ENCODE results near the gene MFSD6L.

Gene MFSD6L

GRCh38 chr17:8792646-8793045, 6.5 kb downstream of the MFSD6L start:
- Histone ChIP-seq H3K4me3 (ENCODE audit: low read length) (no peak overlapping the region), H3K36me3 (ENCODE audit: insufficient read depth, low read length) (no peaks in the 10 kb centered on the region), H3K9me3 (ENCODE audit: low read length) (no peaks in the 10 kb centered on the region), H3K27me3 (ENCODE audit: insufficient read depth, low read length) (peaks cover 10% of the 10 kb centered on the region), H3K4me1 (ENCODE audit: insufficient read depth, low read length) (peaks cover 4% of the 10 kb centered on the region), H2AFZ (ENCODE audit: low read depth, low read length) (no peak overlapping the region)

GRCh38 chr17:8791910-8792270, 7.3 kb downstream of the MFSD6L start:
- H3K4me3 ChIP-seq (ENCODE audit: low read length) = no peak overlapping the region
- H3K36me3 ChIP-seq (ENCODE audit: insufficient read depth, low read length) = no peaks in the 10 kb centered on the region
- H3K4me1 ChIP-seq (ENCODE audit: insufficient read depth, low read length) = peaks cover 4% of the 10 kb centered on the region
- no peaks in the 10 kb centered on the region for H3K9me3 ChIP-seq (ENCODE audit: low read length)
- H2AFZ ChIP-seq (ENCODE audit: low read depth, low read length) = no peak overlapping the region
- peaks cover 3% of the 10 kb centered on the region for H3K27me3 ChIP-seq (ENCODE audit: insufficient read depth, low read length)

- no peak overlapping the region for H3K4me3 ChIP-seq (ENCODE audit: low read length)
- no peaks in the 10 kb centered on the region for H3K9me3 ChIP-seq (ENCODE audit: low read length)
- peaks cover 3% of the 10 kb centered on the region for H3K27me3 ChIP-seq (ENCODE audit: insufficient read depth, low read length)
- no peak overlapping the region for H2AFZ ChIP-seq (ENCODE audit: low read depth, low read length)
- no peaks in the 10 kb centered on the region for H3K36me3 ChIP-seq (ENCODE audit: insufficient read depth, low read length)
- peaks cover 4% of the 10 kb centered on the region for H3K4me1 ChIP-seq (ENCODE audit: insufficient read depth, low read length)
Measured at GRCh38 chr17:8791248-8791909, 7.8 kb downstream of the MFSD6L start.

GRCh38 chr17:8789743-8790142, 9.4 kb downstream of the MFSD6L start:
- Histone ChIP-seq H3K4me1 (ENCODE audit: insufficient read depth, low read length) (peaks cover 4% of the 10 kb centered on the region), H3K27me3 (ENCODE audit: insufficient read depth, low read length) (peaks cover 3% of the 10 kb centered on the region), H2AFZ (ENCODE audit: low read depth, low read length) (no peak overlapping the region), H3K4me3 (ENCODE audit: low read length) (no peak overlapping the region), H3K9me3 (ENCODE audit: low read length) (no peaks in the 10 kb centered on the region), H3K36me3 (ENCODE audit: insufficient read depth, low read length) (no peaks in the 10 kb centered on the region)

- Histone ChIP-seq H2AFZ (ENCODE audit: low read depth, low read length) (no peak overlapping the region), H3K36me3 (ENCODE audit: insufficient read depth, low read length) (no peaks in the 10 kb centered on the region), H3K4me1 (ENCODE audit: insufficient read depth, low read length) (peaks cover 4% of the 10 kb centered on the region), H3K4me3 (ENCODE audit: low read length) (no peak overlapping the region), H3K9me3 (ENCODE audit: low read length) (no peaks in the 10 kb centered on the region), H3K27me3 (ENCODE audit: insufficient read depth, low read length) (peaks cover 3% of the 10 kb centered on the region)
Measured at GRCh38 chr17:8788998-8789397, 10.2 kb downstream of the MFSD6L start.

GRCh38 chr17:8785547-8786413, 13.4 kb downstream of the MFSD6L start:
- peaks cover 4% of the 10 kb centered on the region for H3K4me1 ChIP-seq (ENCODE audit: insufficient read depth, low read length)
- H3K4me3 ChIP-seq (ENCODE audit: low read length) = no peak overlapping the region
- no peaks in the 10 kb centered on the region for H3K36me3 ChIP-seq (ENCODE audit: insufficient read depth, low read length)
- no peak overlapping the region for H2AFZ ChIP-seq (ENCODE audit: low read depth, low read length)
- no peaks in the 10 kb centered on the region for H3K9me3 ChIP-seq (ENCODE audit: low read length)
- peaks cover 3% of the 10 kb centered on the region for H3K27me3 ChIP-seq (ENCODE audit: insufficient read depth, low read length)

- no peak overlapping the region for H2AFZ ChIP-seq (ENCODE audit: low read depth, low read length)
- no peaks in the 10 kb centered on the region for H3K36me3 ChIP-seq (ENCODE audit: insufficient read depth, low read length)
- no peaks in the 10 kb centered on the region for H3K4me1 ChIP-seq (ENCODE audit: insufficient read depth, low read length)
- H3K9me3 ChIP-seq (ENCODE audit: low read length) = no peaks in the 10 kb centered on the region
- no peak overlapping the region for H3K4me3 ChIP-seq (ENCODE audit: low read length)
- H3K27me3 ChIP-seq (ENCODE audit: insufficient read depth, low read length) = no peaks in the 10 kb centered on the region
Measured at GRCh38 chr17:8782176-8782575, 17.0 kb downstream of the MFSD6L start.

- no peaks in the 10 kb centered on the region for H3K36me3 ChIP-seq (ENCODE audit: insufficient read depth, low read length)
- no peak overlapping the region for H3K4me3 ChIP-seq (ENCODE audit: low read length)
Measured at GRCh38 chr17:8781776-8782175, 17.4 kb downstream of the MFSD6L start.

GRCh38 chr17:8776881-8777280, 22.3 kb downstream of the MFSD6L start:
- H3K4me1 ChIP-seq (ENCODE audit: insufficient read depth, low read length) = no peaks in the 10 kb centered on the region
- no peak overlapping the region for H3K4me3 ChIP-seq (ENCODE audit: low read length)
- H3K36me3 ChIP-seq (ENCODE audit: insufficient read depth, low read length) = no peaks in the 10 kb centered on the region
- no peak overlapping the region for H2AFZ ChIP-seq (ENCODE audit: low read depth, low read length)
- H3K27me3 ChIP-seq (ENCODE audit: insufficient read depth, low read length) = peaks cover 4% of the 10 kb centered on the region
- H3K9me3 ChIP-seq (ENCODE audit: low read length) = peaks cover 2% of the 10 kb centered on the region

More at GRCh38 chr17:8781776-8782175, 17.4 kb downstream of the MFSD6L start:
- Histone ChIP-seq H3K9me3 (ENCODE audit: low read length) (no peaks in the 10 kb centered on the region), H3K4me1 (ENCODE audit: insufficient read depth, low read length) (no peaks in the 10 kb centered on the region), H2AFZ (ENCODE audit: low read depth, low read length) (no peak overlapping the region), H3K27me3 (ENCODE audit: insufficient read depth, low read length) (no peaks in the 10 kb centered on the region)

- no peak overlapping the region for H3K4me3 ChIP-seq (ENCODE audit: low read length)
- no peaks in the 10 kb centered on the region for H3K36me3 ChIP-seq (ENCODE audit: insufficient read depth, low read length)
- no peaks in the 10 kb centered on the region for H3K4me1 ChIP-seq (ENCODE audit: insufficient read depth, low read length)
- peaks cover 2% of the 10 kb centered on the region for H3K9me3 ChIP-seq (ENCODE audit: low read length)
- peaks cover 4% of the 10 kb centered on the region for H3K27me3 ChIP-seq (ENCODE audit: insufficient read depth, low read length)
- no peak overlapping the region for H2AFZ ChIP-seq (ENCODE audit: low read depth, low read length)
Measured at GRCh38 chr17:8776248-8776647, 22.9 kb downstream of the MFSD6L start.

- Histone ChIP-seq H3K36me3 (ENCODE audit: insufficient read depth, low read length) (no peaks in the 10 kb centered on the region), H3K4me3 (ENCODE audit: low read length) (no peak overlapping the region), H3K4me1 (ENCODE audit: insufficient read depth, low read length) (no peaks in the 10 kb centered on the region), H3K9me3 (ENCODE audit: low read length) (peaks cover 2% of the 10 kb centered on the region), H2AFZ (ENCODE audit: low read depth, low read length) (no peak overlapping the region), H3K27me3 (ENCODE audit: insufficient read depth, low read length) (no peaks in the 10 kb centered on the region)
Measured at GRCh38 chr17:8766731-8767130, 32.4 kb downstream of the MFSD6L start.

GRCh38 chr17:8762012-8762411, 37.2 kb downstream of the MFSD6L start:
- no peak overlapping the region for H3K4me3 ChIP-seq (ENCODE audit: low read length)
- peaks cover 2% of the 10 kb centered on the region for H3K9me3 ChIP-seq (ENCODE audit: low read length)
- no peaks in the 10 kb centered on the region for H3K4me1 ChIP-seq (ENCODE audit: insufficient read depth, low read length)
- no peak overlapping the region for H2AFZ ChIP-seq (ENCODE audit: low read depth, low read length)
- no peaks in the 10 kb centered on the region for H3K36me3 ChIP-seq (ENCODE audit: insufficient read depth, low read length)
- peaks cover 4% of the 10 kb centered on the region for H3K27me3 ChIP-seq (ENCODE audit: insufficient read depth, low read length)

- no peaks in the 10 kb centered on the region for H3K4me1 ChIP-seq (ENCODE audit: insufficient read depth, low read length)
- no peaks in the 10 kb centered on the region for H3K36me3 ChIP-seq (ENCODE audit: insufficient read depth, low read length)
- no peak within 1 kb of the TSS for H3K4me3 ChIP-seq (ENCODE audit: low read length)
- peaks cover 3% of the 10 kb centered on the region for H3K9me3 ChIP-seq (ENCODE audit: low read length)
- peaks cover 15% of the 10 kb centered on the region for H3K27me3 ChIP-seq (ENCODE audit: insufficient read depth, low read length)
- no peak within 1 kb of the TSS for H2AFZ ChIP-seq (ENCODE audit: low read depth, low read length)
Measured at GRCh38 chr17:8758137-8758596, 41.0 kb downstream of the MFSD6L start, which contains the start of gene SPDYE4. TSS of gene SPDYE4 (minus strand) at chr17:8758546. CDS start at chr17:8758382, 164 bp downstream.

Measured in neuron (in vitro differentiated cells).